ENCODE results near the gene SLC25A21. TPM values are rescaled to one million over a fixed set of nuclear protein-coding genes. Genes with fewer than 3 reads are reported as not detected.

Gene SLC25A21
- total RNA-seq, 1 donor from 2014 or later: not detected

- DNase-seq (ENCODE audit: low spot score): no peak
- Mint-ChIP-seq H3K4me1 (ENCODE audit: low read depth) (no peaks in the 10 kb centered on the region), H3K9me3 (peaks cover 7% of the 10 kb centered on the region), H3K36me3 (ENCODE audit: low read depth) (no peaks in the 10 kb centered on the region), H3K4me3 (ENCODE audit: low read depth) (no peak overlapping the region), H3K27ac (no peak overlapping the region), H3K27me3 (ENCODE audit: low read depth) (no peaks in the 10 kb centered on the region)
- intact Hi-C loops (cut with micrococcal nuclease): no loop called here
Measured at GRCh38 chr14:37035401-37035800, 137.0 kb downstream of the SLC25A21 start.

DNA sequence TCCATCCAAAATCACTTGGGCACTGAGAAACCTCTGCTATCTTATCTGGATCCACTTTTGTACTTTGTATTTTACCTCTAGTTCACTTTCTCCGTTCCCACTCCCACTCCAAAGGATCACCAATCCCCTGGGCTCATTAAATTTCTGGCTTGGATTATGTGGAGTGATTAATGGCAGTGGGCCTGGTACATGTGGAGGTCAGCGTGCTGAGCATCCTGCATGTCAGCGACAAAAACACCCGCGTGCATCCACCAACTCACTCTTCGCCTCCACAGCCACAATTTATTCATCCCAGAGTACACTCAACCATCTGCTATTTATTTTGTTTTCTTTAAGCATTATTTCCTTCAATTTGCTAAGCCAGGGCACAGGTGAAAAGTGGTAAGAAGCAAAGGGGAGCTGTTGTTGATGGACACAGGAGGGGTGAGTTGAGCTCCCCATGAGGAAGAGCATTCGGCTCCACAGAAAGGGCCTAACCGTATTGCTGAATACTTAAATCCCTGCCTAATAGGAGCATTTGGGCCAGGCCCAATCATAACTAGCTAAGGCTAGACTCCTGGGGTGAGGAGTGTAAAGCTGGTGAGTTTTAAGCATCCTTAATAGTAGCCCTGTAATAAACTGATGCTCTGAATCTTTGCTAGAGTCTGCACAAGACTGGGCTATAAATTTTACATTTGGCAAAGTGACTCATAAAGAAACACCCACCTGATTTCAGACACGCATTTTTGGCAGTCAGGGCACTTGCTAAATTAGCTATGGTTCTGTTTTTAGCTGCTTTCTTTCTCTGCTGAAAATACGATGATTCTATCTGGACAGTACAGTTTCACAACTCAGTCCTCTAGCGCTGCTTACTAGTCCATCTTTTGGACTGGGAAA is 137.8 kb downstream of the SLC25A21 start:
- Mint-ChIP-seq H3K36me3 (ENCODE audit: low read depth) (no peaks in the 10 kb centered on the region), H3K9me3 (peaks cover 7% of the 10 kb centered on the region), H3K4me1 (ENCODE audit: low read depth) (no peaks in the 10 kb centered on the region), H3K27me3 (ENCODE audit: low read depth) (no peaks in the 10 kb centered on the region), H3K4me3 (ENCODE audit: low read depth) (no peak overlapping the region), H3K27ac (no peak overlapping the region)
- DNase-seq (ENCODE audit: low spot score): no peak
- intact Hi-C loops (cut with micrococcal nuclease): no loop called here

GRCh38 chr14:37032863-37033262 is 139.5 kb downstream of the SLC25A21 start:
- H3K9me3 Mint-ChIP-seq: peaks cover 7% of the 10 kb centered on the region
- H3K36me3 Mint-ChIP-seq (ENCODE audit: low read depth): no peaks in the 10 kb centered on the region
- DNase-seq (ENCODE audit: low spot score): no peak
- H3K4me1 Mint-ChIP-seq (ENCODE audit: low read depth): no peaks in the 10 kb centered on the region
- intact Hi-C loops (cut with micrococcal nuclease): no loop called here
- no peak overlapping the region for H3K27ac Mint-ChIP-seq
- no peak overlapping the region for H3K4me3 Mint-ChIP-seq (ENCODE audit: low read depth)
- H3K27me3 Mint-ChIP-seq (ENCODE audit: low read depth): no peaks in the 10 kb centered on the region

GRCh38 chr14:37027188-37027824 is 145.1 kb downstream of the SLC25A21 start:
- no peak overlapping the region for H3K27ac Mint-ChIP-seq
- no peaks in the 10 kb centered on the region for H3K4me1 Mint-ChIP-seq (ENCODE audit: low read depth)
- intact Hi-C loops (cut with micrococcal nuclease): no loop called here
- no peaks in the 10 kb centered on the region for H3K27me3 Mint-ChIP-seq (ENCODE audit: low read depth)
- H3K9me3 Mint-ChIP-seq: no peaks in the 10 kb centered on the region
- H3K36me3 Mint-ChIP-seq (ENCODE audit: low read depth): no peaks in the 10 kb centered on the region
- no peak overlapping the region for H3K4me3 Mint-ChIP-seq (ENCODE audit: low read depth)
- DNase-seq (ENCODE audit: low spot score): no peak

GRCh38 chr14:37023875-37024565 is 148.4 kb downstream of the SLC25A21 start:
- intact Hi-C loops (cut with micrococcal nuclease): no loop called here
- no peaks in the 10 kb centered on the region for H3K4me1 Mint-ChIP-seq (ENCODE audit: low read depth)
- no peak for DNase-seq (ENCODE audit: low spot score)
- no peaks in the 10 kb centered on the region for H3K27me3 Mint-ChIP-seq (ENCODE audit: low read depth)
- no peak overlapping the region for H3K27ac Mint-ChIP-seq
- no peak overlapping the region for H3K4me3 Mint-ChIP-seq (ENCODE audit: low read depth)
- no peaks in the 10 kb centered on the region for H3K36me3 Mint-ChIP-seq (ENCODE audit: low read depth)
- no peaks in the 10 kb centered on the region for H3K9me3 Mint-ChIP-seq

- Mint-ChIP-seq H3K36me3 (ENCODE audit: low read depth) (no peaks in the 10 kb centered on the region), H3K27me3 (ENCODE audit: low read depth) (no peaks in the 10 kb centered on the region), H3K9me3 (peaks cover 12% of the 10 kb centered on the region)
Measured at GRCh38 chr14:37021390-37021789, 151.0 kb downstream of the SLC25A21 start.

DNA sequence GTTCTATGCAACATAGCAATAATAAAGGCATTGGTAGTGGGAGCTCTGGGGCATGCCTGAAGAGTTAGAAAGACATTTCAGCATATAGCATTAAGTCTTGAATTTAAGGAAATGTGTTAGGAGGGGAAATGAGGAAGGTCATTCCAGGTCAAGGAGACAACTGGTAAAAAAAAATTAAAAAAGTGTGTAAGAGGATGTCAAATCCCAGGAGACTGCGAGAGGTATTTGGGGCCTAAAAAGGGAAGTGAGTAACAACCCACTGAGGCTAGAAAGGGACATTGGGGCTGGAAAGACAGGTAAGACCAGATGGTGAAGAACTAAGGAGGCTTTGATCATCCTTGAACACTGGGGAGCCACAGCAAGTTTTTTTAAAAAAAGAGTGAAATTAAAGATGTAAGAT is 152.9 kb downstream of the SLC25A21 start:
- Mint-ChIP-seq H3K27me3 (ENCODE audit: low read depth) (no peaks in the 10 kb centered on the region), H3K4me3 (ENCODE audit: low read depth) (no peak overlapping the region), H3K9me3 (peaks cover 12% of the 10 kb centered on the region), H3K36me3 (ENCODE audit: low read depth) (no peaks in the 10 kb centered on the region), H3K4me1 (ENCODE audit: low read depth) (no peaks in the 10 kb centered on the region), H3K27ac (no peak overlapping the region)
- no peak for DNase-seq (ENCODE audit: low spot score)
- intact Hi-C loops (cut with micrococcal nuclease): no loop called here

More at GRCh38 chr14:37021390-37021789, 151.0 kb downstream of the SLC25A21 start:
- no peak overlapping the region for H3K4me3 Mint-ChIP-seq (ENCODE audit: low read depth)
- no peak overlapping the region for H3K27ac Mint-ChIP-seq
- DNase-seq (ENCODE audit: low spot score): no peak
- no peaks in the 10 kb centered on the region for H3K4me1 Mint-ChIP-seq (ENCODE audit: low read depth)
- intact Hi-C loops (cut with micrococcal nuclease): no loop called here

GRCh38 chr14:37018571-37019240 is 153.7 kb downstream of the SLC25A21 start:
- H3K27ac Mint-ChIP-seq: no peak overlapping the region
- no peak overlapping the region for H3K4me3 Mint-ChIP-seq (ENCODE audit: low read depth)
- no peaks in the 10 kb centered on the region for H3K36me3 Mint-ChIP-seq (ENCODE audit: low read depth)
- H3K27me3 Mint-ChIP-seq (ENCODE audit: low read depth): no peaks in the 10 kb centered on the region
- DNase-seq (ENCODE audit: low spot score): no peak
- intact Hi-C loops (cut with micrococcal nuclease): no loop called here
- H3K9me3 Mint-ChIP-seq: peaks cover 12% of the 10 kb centered on the region
- no peaks in the 10 kb centered on the region for H3K4me1 Mint-ChIP-seq (ENCODE audit: low read depth)

- peaks cover 11% of the 10 kb centered on the region for H3K9me3 Mint-ChIP-seq
- no peak overlapping the region for H3K4me3 Mint-ChIP-seq (ENCODE audit: low read depth)
- no peak overlapping the region for H3K27ac Mint-ChIP-seq
- H3K36me3 Mint-ChIP-seq (ENCODE audit: low read depth): no peaks in the 10 kb centered on the region
- intact Hi-C loops (cut with micrococcal nuclease): no loop called here
- no peak for DNase-seq (ENCODE audit: low spot score)
- no peaks in the 10 kb centered on the region for H3K27me3 Mint-ChIP-seq (ENCODE audit: low read depth)
- H3K4me1 Mint-ChIP-seq (ENCODE audit: low read depth): no peaks in the 10 kb centered on the region
Measured at GRCh38 chr14:37013078-37013477, 159.3 kb downstream of the SLC25A21 start.

DNA sequence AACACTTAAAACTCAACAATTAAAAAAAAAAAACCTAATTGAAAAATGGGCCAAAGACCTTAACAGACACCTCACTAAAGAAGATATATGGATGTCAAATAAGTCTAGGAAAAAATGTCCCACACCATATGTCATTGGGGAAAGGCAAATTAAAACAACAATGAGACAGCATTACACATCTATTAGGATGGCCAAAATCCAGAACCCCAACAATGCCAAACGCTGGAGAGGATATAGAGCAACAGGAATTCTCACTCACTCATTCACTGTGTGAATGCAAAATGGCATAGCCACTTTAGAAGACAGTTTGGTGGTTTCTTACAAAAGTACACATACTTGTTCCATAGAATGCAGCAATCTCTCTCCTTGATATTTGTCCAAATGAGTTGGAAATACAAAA is 173.7 kb downstream of the SLC25A21 start:
- Mint-ChIP-seq H3K9me3 (peaks cover 5% of the 10 kb centered on the region), H3K27ac (no peak overlapping the region), H3K4me3 (ENCODE audit: low read depth) (no peak overlapping the region), H3K36me3 (ENCODE audit: low read depth) (no peaks in the 10 kb centered on the region), H3K27me3 (ENCODE audit: low read depth) (no peaks in the 10 kb centered on the region), H3K4me1 (ENCODE audit: low read depth) (no peaks in the 10 kb centered on the region)
- intact Hi-C loops (cut with micrococcal nuclease): no loop called here
- no peak for DNase-seq (ENCODE audit: low spot score)

- Mint-ChIP-seq H3K27ac (no peak overlapping the region), H3K4me1 (ENCODE audit: low read depth) (no peaks in the 10 kb centered on the region), H3K4me3 (ENCODE audit: low read depth) (no peak overlapping the region), H3K9me3 (peaks cover 2% of the 10 kb centered on the region), H3K27me3 (ENCODE audit: low read depth) (no peaks in the 10 kb centered on the region), H3K36me3 (ENCODE audit: low read depth) (no peaks in the 10 kb centered on the region)
- DNase-seq (ENCODE audit: low spot score): no peak
- intact Hi-C loops (cut with micrococcal nuclease): no loop called here
Measured at GRCh38 chr14:36997843-36998242, 174.6 kb downstream of the SLC25A21 start.

GRCh38 chr14:36996857-36997590 is 175.4 kb downstream of the SLC25A21 start:
- DNase-seq (ENCODE audit: low spot score): no peak
- Mint-ChIP-seq H3K27ac (no peak overlapping the region), H3K4me3 (ENCODE audit: low read depth) (no peak overlapping the region), H3K4me1 (ENCODE audit: low read depth) (no peaks in the 10 kb centered on the region), H3K9me3 (no peaks in the 10 kb centered on the region), H3K27me3 (ENCODE audit: low read depth) (no peaks in the 10 kb centered on the region), H3K36me3 (ENCODE audit: low read depth) (no peaks in the 10 kb centered on the region)
- intact Hi-C loops (cut with micrococcal nuclease): no loop called here
